HepG2 (cell line): ENCODE measurements around the gene NME7. TPM values are rescaled to one million over a fixed set of nuclear protein-coding genes. Genes with fewer than 3 reads are reported as not detected.

Source experiments
- ATF1 ChIP-seq: IDR thresholded peaks from 2 replicates; pipeline ENCODE4 v1.6.1; 2016; ENCODE audit warnings: mild to moderate bottlenecking, control low read depth
- ATF5 ChIP-seq: sonication (generic); formaldehyde crosslinking; IDR thresholded peaks from 2 replicates; pipeline ENCODE4 v1.4.0; 2020; ENCODE audit warnings: mild to moderate bottlenecking, low read depth, missing genetic modification reagents
- DMAP1 ChIP-seq: IDR thresholded peaks from 2 replicates; pipeline ENCODE4 v1.6.1; 2016
- DPF2 ChIP-seq: sonication (generic); formaldehyde crosslinking; IDR thresholded peaks from 2 replicates; pipeline ENCODE4 v1.4.0; 2020; ENCODE audit warnings: mild to moderate bottlenecking, low read depth, missing genetic modification reagents, borderline replicate concordance
- ERF ChIP-seq: IDR thresholded peaks from 2 replicates; pipeline ENCODE4 v1.6.1; 2018; ENCODE audit warnings: missing biosample characterization, missing genetic modification reagents
- IRF2 ChIP-seq: IDR thresholded peaks from 2 replicates; pipeline ENCODE4 v1.6.1; 2018; ENCODE audit warnings: missing genetic modification reagents, missing compliant biosample characterization
- KDM1A ChIP-seq: IDR thresholded peaks from 2 replicates; pipeline ENCODE4 v1.6.1; 2016; ENCODE audit warnings: missing compliant biosample characterization
- KLF12 ChIP-seq: sonication (generic); formaldehyde crosslinking; IDR thresholded peaks from 2 replicates; pipeline ENCODE4 v1.4.0; 2020; ENCODE audit warnings: missing genetic modification reagents, borderline replicate concordance
- MAFK ChIP-seq, 2 experiments: IDR thresholded peaks in 1 of 2; conservative IDR thresholded peaks in 1 of 2; 2 replicates each; pipeline ENCODE4 v1.6.1; 2011; ENCODE audit warnings: improper control_type of control experiment in 2 of 2, low read length in 2 of 2
- NR2F6 ChIP-seq, 2 experiments: IDR thresholded peaks; 2 replicates each; pipeline ENCODE4 v1.6.1; 2016; ENCODE audit warnings: antibody characterized with exemption in 1 of 2, mild to moderate bottlenecking in 1 of 2
- PAXIP1 ChIP-seq: sonication (generic); formaldehyde crosslinking; conservative IDR thresholded peaks from 2 replicates; pipeline ENCODE4 v1.4.0; 2020; ENCODE audit warnings: mild to moderate bottlenecking, missing genetic modification reagents, moderate library complexity
- POLR2A ChIP-seq, 2 experiments: IDR thresholded peaks; 2 replicates each; pipeline ENCODE4 v1.6.1; 2011; ENCODE audit warnings: low read depth in 2 of 2, low read length in 2 of 2, mild to moderate bottlenecking in 1 of 2, moderate library complexity in 1 of 2; ENCODE audit not compliant: insufficient read depth in 1 of 2
- SMC3 ChIP-seq: IDR thresholded peaks from 2 replicates; pipeline ENCODE4 v1.6.1; 2011; ENCODE audit warnings: low read length, improper control_type of control experiment
- TCF7 ChIP-seq: sonication (generic); IDR thresholded peaks from 2 replicates; pipeline ENCODE4 v1.6.1; 2016; ENCODE audit warnings: antibody characterized with exemption, low read depth
- TRIM24 ChIP-seq: sonication (generic); formaldehyde crosslinking; IDR thresholded peaks from 2 replicates; pipeline ENCODE4 v1.8.0; 2022; ENCODE audit warnings: mild to moderate bottlenecking, missing genetic modification reagents
- ZNF317 ChIP-seq: sonication (generic); formaldehyde crosslinking; IDR thresholded peaks from 2 replicates; pipeline ENCODE4 v1.5.0; 2020; ENCODE audit warnings: mild to moderate bottlenecking, missing genetic modification reagents
- ZNF331 ChIP-seq: sonication (generic); formaldehyde crosslinking; IDR thresholded peaks from 2 replicates; pipeline ENCODE4 v1.4.0; 2020; ENCODE audit warnings: missing genetic modification reagents
- ZNF335 ChIP-seq: sonication (generic); formaldehyde crosslinking; IDR thresholded peaks from 2 replicates; pipeline ENCODE4 v1.4.0; 2020; ENCODE audit warnings: missing genetic modification reagents
- ZNF644 ChIP-seq: IDR thresholded peaks from 2 replicates; pipeline ENCODE4 v1.6.1; 2016; ENCODE audit warnings: low read depth
- ZNF790 ChIP-seq: sonication (generic); formaldehyde crosslinking; IDR thresholded peaks from 2 replicates; pipeline ENCODE4 v1.8.0; 2022; ENCODE audit warnings: missing genetic modification reagents, mild to moderate bottlenecking, borderline replicate concordance
- polyA plus RNA-seq, 8 experiments: library from polyadenylated mRNA; depleted of rRNA in 3 of 8; stranded (reverse) in 7 of 8; unstranded in 1 of 8; fragments of >200 nt; fragmentation: Illumina TruSeq in 4 of 8; extraction: Trizol in 4 of 8; gene quantifications; 2 replicates each; pipeline versions ENCODE4 v1.2.1 to v1.2.3, GENCODE V29; 2011 to 2016; ENCODE audit warnings: low read depth in 4 of 8, missing spikeins in 1 of 8, mixed read lengths in 1 of 8; ENCODE audit not compliant: insufficient read depth in 1 of 8
- total RNA-seq, 5 experiments: library from RNA; depleted of rRNA; stranded (reverse); fragments of >200 nt; fragmentation: Illumina TruSeq; extraction: Trizol; gene quantifications; 2 replicates each; pipeline ENCODE4 v1.2.3, GENCODE V29; 2016; ENCODE audit warnings: low read depth in 1 of 5

NME7 gene
- total and polyA plus RNA-seq, 2 of the 13 experiments (the other 11 are each of a cell fraction or from before 2014, with no cell fraction given), result 9.4 to 22.5 TPM

GRCh38 chr1:169115891-169116585 lies 251.6 kb downstream of the NME7 start (continued):
- TF ChIP-seq ERF (0 out of 2 replicates have a peak, but pooled peaks have one; percentile 63), POLR2A (IDR thresholded peaks at IDR 0.05; ENCODE audit: insufficient read depth in 1 of 2, low read depth in 2 of 2, low read length in 2 of 2) (peak; percentile 35 to 57; a peak in 3 of 4 replicates), ATF1 (CRISPR knock-in tag) (no peak), NR2F6 (IDR thresholded peaks at IDR 0.05) (peak; percentile 53), NR2F6 (CRISPR knock-in tag; IDR thresholded peaks at IDR 0.05) (peak; percentile 89), TRIM24 (CRISPR knock-in tag) (peak; percentile 63; the same call in 1 of the 2 replicates), ZNF317 (peak; percentile 43; the same call in 1 of the 2 replicates), KLF12 (CRISPR knock-in tag) (peak; percentile 55; the same call in 1 of the 2 replicates), DMAP1 (no peak), ATF5 (CRISPR knock-in tag) (no peak), ZNF644 (peak; percentile 80), KDM1A (CRISPR knock-in tag) (0 out of 2 replicates have a peak, but pooled peaks have one; percentile 31), ZNF331 (CRISPR knock-in tag) (peak; percentile 75; the same call in 1 of the 2 replicates), MAFK (conservative IDR thresholded peaks at IDR 0.05 in 1 of 2, IDR thresholded peaks at IDR 0.05 in 1 of 2; ENCODE audit: low read length in 2 of 2) (no peak), PAXIP1 (CRISPR knock-in tag) (peak; percentile 79), TCF7 (peak; percentile 67; the same call in 1 of the 2 replicates), DPF2 (no peak), IRF2 (CRISPR knock-in tag) (peak; percentile 82; the same call in 1 of the 2 replicates), ZNF335 (CRISPR knock-in tag) (0 out of 2 replicates have a peak, but pooled peaks have one; percentile 53), SMC3 (no peak; the same call in 1 of the 2 replicates), ZNF790 (CRISPR knock-in tag) (no peak)
